Ovary (tissue), 3 donors: Measurements from ENCODE around the gene MLN.

Source experiments
- EP300 ChIP-seq: sonication (generic); formaldehyde crosslinking; IDR thresholded peaks from one replicate; pipeline ENCODE4 v1.6.1; 2017; ENCODE audit warnings: antibody characterized with exemption
- POLR2A ChIP-seq: fragments of 450-650 bp; IDR thresholded peaks from one replicate; pipeline ENCODE4 v1.6.1; 2017; ENCODE audit warnings: antibody characterized with exemption, mild to moderate bottlenecking, moderate library complexity
- TF ChIP-seq, protein P1 (sequence below), 3 donors: fragments of 450-650 bp in 2 of 3; fragments of 200-600 bp in 1 of 3; IDR thresholded peaks; one replicate each; pipeline versions ENCODE4 v1.5.1 to v1.8.0; 2016 to 2022; ENCODE audit warnings: antibody characterized with exemption in 3 of 3, mild to moderate bottlenecking in 1 of 3
- donor health status: DM: no; HTN: no; CAD: no.

DNA sequence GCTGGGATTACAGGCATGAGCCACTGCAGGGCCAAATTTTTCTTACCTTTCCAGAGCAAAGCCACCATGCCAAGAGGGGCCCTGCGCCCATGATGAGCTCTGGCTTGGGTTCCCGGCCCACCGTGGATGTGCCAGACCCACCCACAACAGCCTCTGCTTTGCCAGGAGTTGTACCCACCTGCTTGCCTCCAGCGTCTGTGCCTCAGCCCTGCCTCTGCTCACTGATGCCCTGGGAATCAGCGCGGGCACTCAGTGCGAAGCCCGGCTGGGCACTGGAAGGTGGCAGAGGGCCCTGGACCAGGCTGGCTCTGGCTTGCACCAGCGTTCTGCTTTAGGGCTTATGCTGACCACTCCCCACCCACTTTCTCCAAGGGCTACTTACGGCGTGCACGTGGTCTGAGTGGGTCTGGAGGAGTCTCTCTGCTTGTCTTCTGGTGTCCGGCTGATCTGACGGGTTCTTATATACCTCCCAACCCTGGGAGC is at the start of gene MLN:
- TF ChIP-seq, protein P1, sequence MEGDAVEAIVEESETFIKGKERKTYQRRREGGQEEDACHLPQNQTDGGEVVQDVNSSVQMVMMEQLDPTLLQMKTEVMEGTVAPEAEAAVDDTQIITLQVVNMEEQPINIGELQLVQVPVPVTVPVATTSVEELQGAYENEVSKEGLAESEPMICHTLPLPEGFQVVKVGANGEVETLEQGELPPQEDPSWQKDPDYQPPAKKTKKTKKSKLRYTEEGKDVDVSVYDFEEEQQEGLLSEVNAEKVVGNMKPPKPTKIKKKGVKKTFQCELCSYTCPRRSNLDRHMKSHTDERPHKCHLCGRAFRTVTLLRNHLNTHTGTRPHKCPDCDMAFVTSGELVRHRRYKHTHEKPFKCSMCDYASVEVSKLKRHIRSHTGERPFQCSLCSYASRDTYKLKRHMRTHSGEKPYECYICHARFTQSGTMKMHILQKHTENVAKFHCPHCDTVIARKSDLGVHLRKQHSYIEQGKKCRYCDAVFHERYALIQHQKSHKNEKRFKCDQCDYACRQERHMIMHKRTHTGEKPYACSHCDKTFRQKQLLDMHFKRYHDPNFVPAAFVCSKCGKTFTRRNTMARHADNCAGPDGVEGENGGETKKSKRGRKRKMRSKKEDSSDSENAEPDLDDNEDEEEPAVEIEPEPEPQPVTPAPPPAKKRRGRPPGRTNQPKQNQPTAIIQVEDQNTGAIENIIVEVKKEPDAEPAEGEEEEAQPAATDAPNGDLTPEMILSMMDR (IDR thresholded peaks at IDR 0.05) = no peak
- TF ChIP-seq EP300 = no peak
- TF ChIP-seq POLR2A = no peak
